C4-2B (cell line): ENCODE data around the gene INSM2.

ENCODE experiments used
- H3K27ac ChIP-seq: fragments of 450-650 bp; 2 replicates; pipeline ENCODE4 v1.5.1; 2017
- ZFX ChIP-seq: fragments of 450-650 bp; IDR thresholded peaks from 2 replicates; pipeline ENCODE4 v1.6.1; 2017
- TF ChIP-seq, protein P1 (sequence below): fragments of 450-650 bp; conservative IDR thresholded peaks from 2 replicates; pipeline ENCODE4 v1.5.1; 2017; ENCODE audit warnings: mild to moderate bottlenecking

The INSM2 gene

DNA sequence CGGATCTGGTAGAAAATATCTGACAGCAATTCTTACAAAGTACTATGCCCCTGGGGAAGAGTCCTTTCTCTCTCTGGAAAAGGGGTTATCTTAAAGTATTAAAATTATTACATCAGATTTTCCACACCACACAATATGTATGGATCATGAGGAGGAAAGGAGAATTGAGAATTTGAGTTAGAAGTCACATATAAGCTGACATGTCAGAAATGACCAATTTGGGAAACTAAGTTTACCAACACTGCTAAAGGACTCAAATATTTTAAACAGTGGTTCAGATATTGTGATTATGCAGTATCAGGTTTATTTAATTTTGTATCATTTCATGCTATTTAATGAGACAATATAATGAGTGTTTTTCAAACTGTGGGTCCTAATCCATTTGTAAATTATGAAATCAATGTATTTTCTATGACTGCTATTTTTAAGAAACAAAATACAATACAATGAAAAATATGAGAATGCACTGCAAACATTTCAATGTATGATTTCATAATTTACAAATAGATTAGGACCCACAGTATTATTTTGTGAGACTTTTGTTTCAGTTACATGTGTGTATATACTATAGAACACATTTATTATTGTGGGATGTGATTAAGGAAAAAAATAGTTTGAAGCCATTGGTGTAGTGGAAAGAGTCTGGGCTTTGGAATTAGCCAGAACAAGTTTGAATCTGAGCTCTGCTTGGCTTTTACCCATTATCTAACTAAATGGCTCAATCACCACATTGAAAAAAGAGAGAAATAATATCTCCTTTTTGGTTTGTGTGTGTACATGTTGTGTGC, 1.8 kb upstream of the INSM2 start:
- no peak overlapping the region for H3K27ac ChIP-seq
- no peak for TF ChIP-seq ZFX
- TF ChIP-seq, protein P1, sequence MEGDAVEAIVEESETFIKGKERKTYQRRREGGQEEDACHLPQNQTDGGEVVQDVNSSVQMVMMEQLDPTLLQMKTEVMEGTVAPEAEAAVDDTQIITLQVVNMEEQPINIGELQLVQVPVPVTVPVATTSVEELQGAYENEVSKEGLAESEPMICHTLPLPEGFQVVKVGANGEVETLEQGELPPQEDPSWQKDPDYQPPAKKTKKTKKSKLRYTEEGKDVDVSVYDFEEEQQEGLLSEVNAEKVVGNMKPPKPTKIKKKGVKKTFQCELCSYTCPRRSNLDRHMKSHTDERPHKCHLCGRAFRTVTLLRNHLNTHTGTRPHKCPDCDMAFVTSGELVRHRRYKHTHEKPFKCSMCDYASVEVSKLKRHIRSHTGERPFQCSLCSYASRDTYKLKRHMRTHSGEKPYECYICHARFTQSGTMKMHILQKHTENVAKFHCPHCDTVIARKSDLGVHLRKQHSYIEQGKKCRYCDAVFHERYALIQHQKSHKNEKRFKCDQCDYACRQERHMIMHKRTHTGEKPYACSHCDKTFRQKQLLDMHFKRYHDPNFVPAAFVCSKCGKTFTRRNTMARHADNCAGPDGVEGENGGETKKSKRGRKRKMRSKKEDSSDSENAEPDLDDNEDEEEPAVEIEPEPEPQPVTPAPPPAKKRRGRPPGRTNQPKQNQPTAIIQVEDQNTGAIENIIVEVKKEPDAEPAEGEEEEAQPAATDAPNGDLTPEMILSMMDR = no peak

DNA sequence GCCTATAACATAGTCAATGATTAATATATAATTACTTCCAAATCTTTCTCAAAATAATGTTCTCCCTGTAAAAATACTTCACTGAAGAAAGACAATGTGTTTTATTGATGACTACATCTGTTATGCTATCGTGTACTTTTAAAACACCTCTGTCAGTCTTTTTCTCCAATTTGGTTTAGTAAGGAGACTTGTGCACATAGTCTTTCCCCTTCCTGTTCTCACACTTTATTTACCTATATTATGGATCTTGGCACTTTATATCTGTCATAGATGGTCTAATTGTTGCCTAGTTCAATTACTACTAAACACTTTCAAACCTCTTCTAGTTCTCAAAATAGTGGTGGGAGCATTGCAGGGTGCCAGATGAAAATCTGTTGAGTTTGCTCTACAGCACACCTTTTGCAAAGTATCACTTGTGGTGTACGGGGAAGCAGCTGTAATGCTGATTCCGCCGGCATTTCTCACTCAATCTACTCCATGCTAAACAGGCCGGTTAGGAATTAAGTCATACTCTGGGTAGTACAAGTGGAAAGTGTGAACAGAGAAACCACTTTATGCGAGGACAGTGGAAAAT, 1.1 kb upstream of the INSM2 start:
- TF ChIP-seq, protein P1 = no peak
- TF ChIP-seq ZFX = no peak
- H3K27ac ChIP-seq = no peak overlapping the region

DNA sequence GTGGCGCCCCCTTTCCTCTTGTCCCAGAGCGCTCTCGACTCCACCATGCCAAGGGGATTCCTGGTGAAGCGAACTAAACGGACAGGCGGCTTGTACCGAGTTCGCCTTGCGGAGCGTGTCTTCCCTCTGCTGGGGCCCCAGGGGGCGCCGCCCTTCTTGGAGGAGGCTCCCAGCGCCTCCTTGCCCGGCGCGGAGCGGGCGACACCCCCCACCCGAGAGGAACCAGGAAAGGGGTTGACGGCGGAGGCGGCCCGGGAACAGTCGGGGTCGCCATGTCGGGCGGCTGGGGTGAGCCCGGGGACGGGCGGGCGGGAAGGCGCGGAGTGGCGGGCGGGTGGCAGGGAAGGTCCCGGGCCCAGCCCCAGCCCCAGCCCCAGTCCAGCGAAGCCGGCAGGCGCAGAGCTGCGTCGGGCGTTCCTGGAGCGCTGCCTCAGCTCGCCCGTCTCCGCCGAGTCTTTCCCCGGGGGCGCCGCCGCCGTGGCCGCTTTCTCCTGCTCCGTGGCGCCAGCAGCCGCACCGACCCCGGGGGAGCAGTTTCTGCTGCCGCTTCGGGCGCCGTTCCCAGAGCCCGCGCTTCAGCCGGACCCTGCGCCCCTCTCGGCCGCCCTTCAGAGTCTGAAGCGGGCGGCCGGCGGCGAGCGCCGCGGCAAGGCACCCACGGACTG, 376 bp downstream of the INSM2 start:
- H3K27ac ChIP-seq = no peak overlapping the region
- TF ChIP-seq, protein P1 = no peak
- TF ChIP-seq ZFX = no peak

DNA sequence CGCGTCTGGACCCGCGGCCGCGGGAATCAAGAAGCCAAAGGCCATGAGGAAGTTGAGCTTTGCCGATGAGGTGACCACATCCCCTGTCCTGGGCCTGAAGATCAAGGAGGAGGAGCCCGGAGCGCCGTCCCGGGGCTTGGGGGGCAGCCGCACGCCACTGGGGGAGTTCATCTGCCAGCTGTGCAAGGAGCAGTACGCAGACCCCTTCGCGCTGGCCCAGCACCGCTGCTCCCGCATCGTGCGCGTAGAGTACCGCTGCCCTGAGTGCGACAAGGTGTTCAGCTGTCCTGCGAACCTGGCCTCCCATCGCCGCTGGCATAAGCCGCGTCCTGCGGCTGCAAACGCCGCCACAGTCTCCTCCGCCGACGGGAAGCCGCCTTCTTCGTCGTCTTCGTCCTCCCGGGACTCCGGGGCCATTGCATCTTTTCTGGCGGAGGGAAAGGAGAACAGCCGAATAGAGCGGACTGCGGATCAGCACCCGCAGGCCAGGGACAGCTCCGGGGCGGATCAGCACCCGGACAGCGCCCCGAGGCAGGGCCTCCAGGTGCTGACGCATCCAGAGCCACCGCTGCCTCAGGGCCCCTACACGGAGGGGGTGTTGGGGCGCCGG, 1.0 kb downstream of the INSM2 start:
- TF ChIP-seq ZFX = no peak
- TF ChIP-seq, protein P1 = no peak

DNA sequence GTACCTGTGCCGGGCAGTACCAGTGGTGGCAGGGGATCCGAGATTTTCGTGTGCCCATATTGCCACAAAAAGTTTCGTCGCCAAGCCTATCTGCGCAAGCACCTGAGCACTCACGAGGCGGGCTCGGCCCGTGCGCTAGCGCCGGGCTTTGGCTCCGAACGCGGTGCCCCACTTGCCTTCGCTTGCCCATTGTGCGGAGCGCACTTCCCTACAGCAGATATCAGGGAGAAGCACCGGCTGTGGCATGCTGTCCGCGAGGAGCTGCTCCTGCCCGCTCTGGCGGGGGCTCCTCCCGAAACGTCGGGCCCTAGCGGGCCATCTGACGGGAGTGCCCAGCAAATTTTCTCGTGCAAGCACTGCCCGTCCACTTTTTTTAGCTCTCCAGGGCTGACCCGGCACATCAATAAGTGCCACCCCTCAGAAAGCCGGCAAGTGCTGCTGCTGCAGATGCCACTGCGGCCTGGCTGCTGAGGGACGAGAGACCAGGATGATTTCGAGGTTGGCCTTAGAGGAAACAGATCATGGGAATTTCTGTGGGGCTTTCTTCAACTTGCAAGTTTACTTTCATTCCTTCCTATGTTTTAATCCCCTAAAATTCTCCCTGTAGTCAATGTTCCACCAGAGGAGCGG, 1.6 kb downstream of the INSM2 start:
- TF ChIP-seq, protein P1 = no peak
- TF ChIP-seq ZFX = no peak
- no peak overlapping the region for H3K27ac ChIP-seq

More for the DNA sequence above, 1.0 kb downstream of the INSM2 start:
- H3K27ac ChIP-seq = no peak overlapping the region

DNA sequence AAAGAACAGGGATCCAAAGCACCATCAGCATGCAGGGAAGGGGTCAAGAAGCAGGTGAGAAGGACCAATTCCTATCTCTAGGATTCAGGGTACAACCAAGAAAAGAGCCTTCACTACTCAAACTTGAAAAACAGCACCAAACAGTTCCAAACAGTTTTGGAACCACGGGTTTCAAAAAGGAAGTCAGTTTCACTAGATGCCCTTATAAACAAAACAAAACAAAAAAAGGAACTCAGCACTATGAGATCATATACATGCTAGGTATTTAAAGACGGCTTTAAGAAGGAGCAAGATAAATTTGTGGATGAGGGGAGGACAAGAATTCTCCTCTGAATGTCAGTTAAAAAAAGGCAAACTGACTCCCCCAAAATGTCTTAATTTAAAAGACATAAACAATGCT, 6.0 kb downstream of the INSM2 start:
- no peak for TF ChIP-seq ZFX
- TF ChIP-seq, protein P1 = no peak
- H3K27ac ChIP-seq = no peak overlapping the region
